Activated CD8-positive, alpha-beta memory T cell treated with anti-CD3 and anti-CD28 coated beads, Interleukin-2, amount 10 ng/mL, durations not matched to agents 7 days and 5 days (primary cell): ENCODE data around the gene TEDC2. TPM values are rescaled to one million over a fixed set of nuclear protein-coding genes. Genes with fewer than 3 reads are reported as not detected.

Experiments used
- ATAC-seq: fragments of 150-1000 bp; cut with Tn5 transposase; one replicate; pipeline ENCODE4 v1.10.0; 2021; ENCODE audit warnings: moderate library complexity
- CTCF ChIA-PET: fragments of 350-600 bp; sonication (Branson Sonifier 250); formaldehyde crosslinking; loops from one replicate; lab custom pipeline; 2021; ENCODE audit warnings: antibody characterized with exemption; lab: Charles Lee
- DNase-seq: peaks from one replicate; pipeline ENCODE4 v3.0.0-alpha.2; 2020
- H3K27ac Mint-ChIP-seq: one replicate; pipeline ENCODE4 v1.8.0; 2021; ENCODE audit warnings: mild to moderate bottlenecking, mixed read lengths
- H3K27me3 Mint-ChIP-seq: one replicate; pipeline ENCODE4 v1.8.0; 2021; ENCODE audit warnings: mixed read lengths
- H3K36me3 Mint-ChIP-seq: one replicate; pipeline ENCODE4 v1.8.0; 2021; ENCODE audit warnings: mild to moderate bottlenecking, mixed read lengths
- H3K4me1 Mint-ChIP-seq: one replicate; pipeline ENCODE4 v1.8.0; 2021; ENCODE audit warnings: mixed read lengths
- H3K4me3 Mint-ChIP-seq: one replicate; pipeline ENCODE4 v1.8.0; 2021; ENCODE audit warnings: mild to moderate bottlenecking, moderate library complexity, mixed read lengths
- H3K9me3 Mint-ChIP-seq: one replicate; pipeline ENCODE4 v1.8.0; 2022; ENCODE audit warnings: low read depth, mixed read lengths
- total RNA-seq, 2 experiments: library from RNA; stranded (reverse); gene quantifications; one replicate each; pipeline ENCODE4 v1.2.3, GENCODE V29; 2021

The TEDC2 gene
- 10 to 100 TPM; 24.9 to 27.5 TPM for total RNA-seq

- CTCF ChIA-PET = interaction anchor here (1.0 to 1.9 kb wide), 6 partner anchors 9 to 41 kb away, joined by 3 to 12 read pairs (median 6); partner anchors contain the start of gene TBC1D24
- Mint-ChIP-seq H3K36me3 (peaks cover 18% of the 10 kb centered on the region), H3K4me3 (peak within 1 kb of the TSS; percentile 73), H3K9me3 (no peaks in the 10 kb centered on the region), H3K27ac (peak within 1 kb of the TSS; percentile 73), H3K27me3 (no peaks in the 10 kb centered on the region), H3K4me1 (peaks cover 21% of the 10 kb centered on the region)
- peak; percentile 98 for DNase-seq
- ATAC-seq = peak; percentile 98
Observed at GRCh38 chr16:2459647-2460390, at the start of gene TEDC2. TSS of gene TEDC2 (plus strand) at chr16:2460109. CDS start at chr16:2460145, 36 bp downstream.

- Mint-ChIP-seq H3K4me1 (no peaks in the 10 kb centered on the region), H3K27ac (no peak overlapping the region), H3K9me3 (no peaks in the 10 kb centered on the region), H3K36me3 (no peaks in the 10 kb centered on the region), H3K4me3 (no peak overlapping the region), H3K27me3 (peaks cover 16% of the 10 kb centered on the region)
- CTCF ChIA-PET = no interaction called here
- ATAC-seq = no peak
- no peak for DNase-seq
Observed at GRCh38 chr16:2415085-2415484, 44.8 kb upstream of the TEDC2 start.

DNA sequence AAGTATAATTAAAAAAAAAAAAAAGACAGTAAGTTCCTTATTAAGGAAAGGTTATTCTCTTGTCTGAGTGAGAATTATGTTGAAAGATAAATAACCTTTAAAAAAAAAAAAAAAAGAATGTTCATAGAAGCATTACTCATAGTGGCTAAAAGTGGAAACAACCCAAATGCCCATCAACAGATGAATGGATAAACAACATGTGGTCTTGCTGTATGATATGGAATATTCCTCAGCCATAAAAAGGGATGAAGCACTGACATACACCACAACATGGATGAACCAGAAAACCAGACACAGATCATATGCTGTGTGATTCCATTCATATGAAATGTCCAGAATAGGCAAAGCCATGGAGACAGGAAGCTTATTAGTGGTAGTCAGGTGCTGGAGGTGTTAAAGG lies 39.9 kb upstream of the TEDC2 start:
- Mint-ChIP-seq H3K4me3 (no peak overlapping the region), H3K9me3 (no peaks in the 10 kb centered on the region), H3K36me3 (no peaks in the 10 kb centered on the region), H3K4me1 (peaks cover 17% of the 10 kb centered on the region), H3K27me3 (peaks cover 5% of the 10 kb centered on the region), H3K27ac (no peak overlapping the region)
- CTCF ChIA-PET = interaction anchor here (1.8 kb wide), 1 partner anchor 9 kb away, joined by 4 read pairs; the partner anchor contains the start of gene CCNF
- ATAC-seq (no peak), DNase-seq (no peak)

DNA sequence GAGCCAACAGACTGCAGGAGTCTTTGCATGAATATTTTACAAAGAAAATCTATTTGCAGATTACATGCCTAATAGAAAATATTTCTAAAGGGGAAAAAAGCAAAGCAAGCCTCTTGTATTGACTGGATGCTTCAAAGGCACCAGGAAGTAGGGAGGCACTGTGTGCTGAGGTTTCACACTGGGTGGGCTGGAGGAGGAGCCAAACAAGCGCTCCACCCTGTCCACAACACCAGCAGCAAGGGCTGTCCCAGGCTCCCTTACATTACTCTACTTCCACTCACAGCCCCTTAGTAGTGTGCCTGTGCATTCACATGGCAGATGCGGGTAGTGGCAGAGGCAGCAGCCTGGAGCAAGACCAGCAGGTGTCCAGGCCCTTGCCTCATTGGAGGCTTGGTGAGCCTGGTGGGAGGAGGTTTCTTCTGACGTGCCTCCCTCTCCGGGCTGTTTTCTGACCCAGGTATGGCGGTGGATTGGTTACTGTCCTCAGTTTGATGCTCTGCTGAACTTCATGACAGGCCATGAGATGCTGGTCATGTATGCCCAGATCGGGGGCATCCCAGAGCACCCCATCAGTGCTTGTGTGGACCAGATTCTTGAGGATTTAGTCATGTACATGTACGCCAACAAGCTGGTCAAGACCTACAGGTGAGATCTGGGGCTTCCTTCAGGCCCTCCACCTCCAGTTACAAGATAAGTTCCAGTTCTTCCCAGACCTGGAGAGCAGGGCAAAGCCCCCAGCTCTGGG lies 37.6 kb upstream of the TEDC2 start:
- no peak overlapping the region for H3K4me3 Mint-ChIP-seq
- ATAC-seq = peak; percentile 83

DNA sequence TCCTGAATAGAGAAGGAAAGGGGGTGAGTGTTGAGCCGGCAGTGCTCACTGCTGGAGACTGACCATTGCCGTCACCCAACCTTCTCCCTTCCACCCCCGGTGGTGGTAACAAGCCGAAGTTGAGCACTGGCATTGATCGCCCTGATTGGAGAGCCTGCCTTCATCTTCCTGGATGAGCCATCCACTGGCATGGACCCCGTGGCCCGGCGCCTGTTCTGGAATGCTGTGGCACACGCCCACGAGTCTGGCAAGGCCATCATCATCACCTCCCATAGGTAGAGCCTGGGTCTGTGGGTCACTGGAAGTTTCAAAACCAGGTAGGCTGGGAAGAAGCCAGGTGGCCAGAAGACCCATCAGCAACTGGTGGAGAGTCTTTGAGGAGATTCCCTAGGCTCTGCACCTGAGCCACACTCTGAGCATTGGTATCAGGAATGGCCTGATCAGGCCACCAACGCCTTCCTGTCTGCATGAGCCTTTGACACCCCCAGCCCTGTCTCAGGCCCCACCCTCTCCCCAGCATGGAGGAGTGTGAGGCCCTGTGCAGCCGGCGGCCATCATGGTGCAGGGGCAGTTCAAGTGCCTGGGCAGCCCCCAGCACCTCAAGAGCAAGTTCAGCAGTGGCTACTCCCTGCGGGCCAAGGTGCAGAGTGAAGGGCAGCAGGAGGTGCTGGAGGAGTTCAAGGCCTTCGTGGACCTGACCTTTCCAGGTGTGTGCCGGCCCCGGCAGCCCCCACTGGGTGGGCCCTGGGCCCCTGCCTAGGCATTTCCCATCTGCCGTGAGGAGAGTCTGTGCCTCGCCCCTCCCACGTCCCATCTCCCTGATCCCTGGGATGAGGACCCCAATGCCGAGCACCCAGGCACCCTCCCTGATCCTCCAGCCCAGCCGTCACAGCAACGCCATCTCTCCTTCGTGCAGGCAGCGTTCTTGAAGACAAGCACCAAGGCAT lies 35.6 kb upstream of the TEDC2 start:
- CTCF ChIA-PET = interaction anchor here (0.6 to 1.8 kb wide), 2 partner anchors 10 to 16 kb away, joined by 3 to 5 read pairs; no protein-coding TSS in a partner anchor
- ATAC-seq (no peak), DNase-seq (no peak)
- Mint-ChIP-seq H3K36me3 (no peaks in the 10 kb centered on the region), H3K27ac (no peak overlapping the region), H3K27me3 (no peaks in the 10 kb centered on the region), H3K9me3 (no peaks in the 10 kb centered on the region), H3K4me1 (peaks cover 28% of the 10 kb centered on the region), H3K4me3 (no peak overlapping the region)

More for the DNA sequence above, 37.6 kb upstream of the TEDC2 start:
- peak; percentile 61 for DNase-seq
- Mint-ChIP-seq H3K27ac (no peak overlapping the region), H3K27me3 (no peaks in the 10 kb centered on the region), H3K9me3 (no peaks in the 10 kb centered on the region), H3K36me3 (no peaks in the 10 kb centered on the region), H3K4me1 (peaks cover 17% of the 10 kb centered on the region)
- CTCF ChIA-PET = interaction anchor here (1.0 to 1.8 kb wide), 4 partner anchors 9 to 82 kb away, joined by 3 to 5 read pairs (median 4); partner anchors contain the start of gene ABCA3

- peaks cover 2% of the 10 kb centered on the region for H3K36me3 Mint-ChIP-seq
- CTCF ChIA-PET = no interaction called here
- H3K27ac Mint-ChIP-seq = no peak overlapping the region
- H3K27me3 Mint-ChIP-seq = no peaks in the 10 kb centered on the region
- no peak for ATAC-seq
- peaks cover 30% of the 10 kb centered on the region for H3K4me1 Mint-ChIP-seq
- H3K4me3 Mint-ChIP-seq = no peak overlapping the region
- DNase-seq = no peak
- no peaks in the 10 kb centered on the region for H3K9me3 Mint-ChIP-seq
Observed at GRCh38 chr16:2425008-2425518, 34.8 kb upstream of the TEDC2 start.

DNA sequence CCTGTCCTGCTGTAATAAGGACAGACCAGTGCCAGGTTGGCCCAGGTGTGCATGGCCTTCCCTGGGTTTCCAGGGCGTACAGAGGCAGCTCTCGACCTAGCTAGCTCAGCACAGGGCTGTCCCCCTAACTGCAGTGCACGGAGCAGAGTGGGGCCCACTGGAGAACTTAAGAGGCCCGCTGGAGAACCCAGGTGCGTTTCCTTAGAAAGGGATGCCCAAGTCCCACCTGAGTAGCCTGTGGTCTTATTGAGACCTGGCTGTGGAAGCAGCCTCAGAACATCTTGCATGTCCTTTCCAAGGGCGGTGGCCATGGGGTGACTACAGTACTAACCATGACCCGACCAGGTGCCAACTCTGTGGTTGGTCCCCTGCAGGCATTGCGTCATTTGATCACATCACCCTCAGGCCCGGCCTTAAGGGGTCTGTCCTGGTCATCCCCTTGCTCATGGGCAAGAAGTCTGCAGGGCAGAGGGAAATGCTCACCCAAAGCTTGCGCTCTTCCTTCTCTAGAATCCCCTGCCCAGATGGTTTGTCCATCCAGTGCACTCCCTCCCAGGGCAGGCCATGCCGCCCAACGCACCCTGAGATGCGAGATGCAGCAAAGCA lies 34.0 kb upstream of the TEDC2 start:
- Mint-ChIP-seq H3K27me3 (no peaks in the 10 kb centered on the region), H3K4me3 (no peak overlapping the region), H3K9me3 (no peaks in the 10 kb centered on the region), H3K4me1 (peaks cover 39% of the 10 kb centered on the region), H3K27ac (no peak overlapping the region), H3K36me3 (peaks cover 10% of the 10 kb centered on the region)
- DNase-seq (no peak), ATAC-seq (no peak)
- CTCF ChIA-PET = no interaction called here

GRCh38 chr16:2426941-2427361 lies 33.0 kb upstream of the TEDC2 start:
- CTCF ChIA-PET = interaction anchor here (1.2 to 2.5 kb wide), 3 partner anchors 75 to 379 kb away, joined by 3 to 10 read pairs (median 3); partner anchors contain the start of genes ABCA3, NTHL1 and TSC2
- no peak for DNase-seq
- Mint-ChIP-seq H3K27me3 (no peaks in the 10 kb centered on the region), H3K4me1 (peaks cover 38% of the 10 kb centered on the region), H3K4me3 (no peak overlapping the region), H3K36me3 (peaks cover 13% of the 10 kb centered on the region), H3K9me3 (no peaks in the 10 kb centered on the region), H3K27ac (no peak overlapping the region)
- ATAC-seq = no peak

GRCh38 chr16:2427526-2427925 lies 32.4 kb upstream of the TEDC2 start:
- Mint-ChIP-seq H3K27ac (peak overlapping the region; percentile 26), H3K27me3 (no peaks in the 10 kb centered on the region), H3K9me3 (no peaks in the 10 kb centered on the region), H3K4me3 (peak overlapping the region; percentile 98), H3K36me3 (peaks cover 15% of the 10 kb centered on the region), H3K4me1 (peaks cover 34% of the 10 kb centered on the region)
- no peak for ATAC-seq
- no peak for DNase-seq
- CTCF ChIA-PET = interaction anchor here (1.2 to 2.5 kb wide), 3 partner anchors 74 to 380 kb away, joined by 3 to 10 read pairs (median 3); partner anchors contain the start of genes ABCA3, NTHL1 and TSC2

GRCh38 chr16:2428051-2428783 lies 31.7 kb upstream of the TEDC2 start:
- Mint-ChIP-seq H3K4me1 (peaks cover 33% of the 10 kb centered on the region), H3K9me3 (no peaks in the 10 kb centered on the region), H3K27me3 (no peaks in the 10 kb centered on the region), H3K27ac (peak overlapping the region; percentile 84), H3K4me3 (peak overlapping the region; percentile 98), H3K36me3 (peaks cover 21% of the 10 kb centered on the region)
- no peak for ATAC-seq
- CTCF ChIA-PET = interaction anchor here (0.7 to 2.5 kb wide), 6 partner anchors 8 to 380 kb away, joined by 3 to 10 read pairs (median 4); partner anchors contain the start of genes ABCA3, NTHL1 and TSC2
- peak; percentile 55 for DNase-seq

- DNase-seq = no peak
- Mint-ChIP-seq H3K27ac (peak overlapping the region; percentile 84), H3K4me1 (peaks cover 33% of the 10 kb centered on the region), H3K9me3 (no peaks in the 10 kb centered on the region), H3K27me3 (no peaks in the 10 kb centered on the region), H3K4me3 (peak overlapping the region; percentile 98), H3K36me3 (peaks cover 23% of the 10 kb centered on the region)
- CTCF ChIA-PET = interaction anchor here (0.7 to 2.5 kb wide), 4 partner anchors 8 to 88 kb away, joined by 3 to 10 read pairs (median 4); partner anchors contain the start of gene ABCA3
- no peak for ATAC-seq
Observed at GRCh38 chr16:2428784-2429033, 31.2 kb upstream of the TEDC2 start.
